HG02938 (cell line): Measurements from ENCODE around the gene KAZN.

ENCODE experiments used
- ATAC-seq: cut with Tn5 transposase; IDR thresholded peaks from one replicate; pipeline ENCODE4 v1.9.1; 2021; ENCODE audit warnings: mild to moderate bottlenecking, moderate library complexity; ENCODE audit not compliant: unreplicated experiment

The KAZN gene

GRCh38 chr1:14844356-14844755, 245.9 kb downstream of the KAZN start:
- ATAC-seq = no peak

- no peak for ATAC-seq
Measured at GRCh38 chr1:14844923-14845617, 246.6 kb downstream of the KAZN start.

GRCh38 chr1:14845851-14846250, 247.4 kb downstream of the KAZN start:
- no peak for ATAC-seq

- ATAC-seq = no peak
Measured at GRCh38 chr1:14846688-14847087, 248.2 kb downstream of the KAZN start.

- no peak for ATAC-seq
Measured at GRCh38 chr1:14848203-14848602, 249.7 kb downstream of the KAZN start.

GRCh38 chr1:14848625-14849024, 250.1 kb downstream of the KAZN start:
- ATAC-seq = no peak

GRCh38 chr1:14849038-14849437, 250.6 kb downstream of the KAZN start:
- ATAC-seq = no peak

GRCh38 chr1:14850563-14850962, 252.1 kb downstream of the KAZN start:
- no peak for ATAC-seq

GRCh38 chr1:14851760-14852159, 253.3 kb downstream of the KAZN start:
- no peak for ATAC-seq

- ATAC-seq = no peak
Measured at GRCh38 chr1:14852291-14852690, 253.8 kb downstream of the KAZN start.

GRCh38 chr1:14853518-14853917, 255.0 kb downstream of the KAZN start:
- ATAC-seq = no peak

- ATAC-seq = no peak
Measured at GRCh38 chr1:14855268-14855667, 256.8 kb downstream of the KAZN start.

- no peak for ATAC-seq
Measured at GRCh38 chr1:14855801-14856200, 257.3 kb downstream of the KAZN start.

GRCh38 chr1:14857436-14858195, 259.1 kb downstream of the KAZN start:
- no peak for ATAC-seq

- no peak for ATAC-seq
Measured at GRCh38 chr1:14862114-14862771, 263.8 kb downstream of the KAZN start.

- ATAC-seq = no peak
Measured at GRCh38 chr1:14865106-14865505, 266.6 kb downstream of the KAZN start.

GRCh38 chr1:14866911-14867612, 268.6 kb downstream of the KAZN start:
- ATAC-seq = no peak

GRCh38 chr1:14869187-14869586, 270.7 kb downstream of the KAZN start:
- no peak for ATAC-seq

- ATAC-seq = no peak
Measured at GRCh38 chr1:14871218-14871970, 272.9 kb downstream of the KAZN start.

- no peak for ATAC-seq
Measured at GRCh38 chr1:14872762-14873161, 274.3 kb downstream of the KAZN start.

- no peak for ATAC-seq
Measured at GRCh38 chr1:14873677-14874076, 275.2 kb downstream of the KAZN start.
